Lower leg skin (tissue), 3 donors: ENCODE measurements around the gene CSMD2.

ENCODE experiments used
- POLR2A ChIP-seq, 2 donors: fragments of 450-650 bp; IDR thresholded peaks; one replicate each; pipeline ENCODE4 v1.6.1; 2016 to 2017; ENCODE audit warnings: antibody characterized with exemption in 2 of 2, mild to moderate bottlenecking in 1 of 2, moderate library complexity in 1 of 2
- TF ChIP-seq, protein P1 (sequence below), 3 donors: fragments of 450-650 bp; IDR thresholded peaks; one replicate each; pipeline ENCODE4 v1.5.1; 2016; ENCODE audit warnings: antibody characterized with exemption in 3 of 3, mild to moderate bottlenecking in 3 of 3, moderate library complexity in 2 of 3

DNA sequence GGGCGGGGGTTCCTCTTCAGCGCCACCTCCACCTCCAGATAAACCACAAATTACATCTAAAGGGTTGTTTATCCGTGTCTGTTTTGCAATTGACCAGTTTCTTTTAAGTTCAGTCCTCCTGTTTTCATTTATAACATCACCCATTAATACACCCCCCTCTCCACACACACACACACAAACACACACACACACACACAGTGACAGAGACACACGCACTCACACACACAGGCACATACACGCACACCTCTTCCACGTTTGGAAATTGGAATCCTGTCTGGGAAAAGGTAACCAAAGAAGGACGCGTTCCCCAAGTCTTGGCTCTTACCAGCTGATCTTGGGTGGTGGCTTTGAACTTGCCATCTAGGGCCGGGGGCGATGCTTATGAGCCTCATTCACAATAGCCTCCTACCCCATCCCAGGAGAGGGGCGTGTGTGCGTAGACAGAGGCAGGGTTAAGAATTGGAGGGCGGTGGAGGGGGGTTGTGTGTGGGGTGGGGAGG lies 442 bp upstream of the CSMD2 start:
- TF ChIP-seq, protein P1, sequence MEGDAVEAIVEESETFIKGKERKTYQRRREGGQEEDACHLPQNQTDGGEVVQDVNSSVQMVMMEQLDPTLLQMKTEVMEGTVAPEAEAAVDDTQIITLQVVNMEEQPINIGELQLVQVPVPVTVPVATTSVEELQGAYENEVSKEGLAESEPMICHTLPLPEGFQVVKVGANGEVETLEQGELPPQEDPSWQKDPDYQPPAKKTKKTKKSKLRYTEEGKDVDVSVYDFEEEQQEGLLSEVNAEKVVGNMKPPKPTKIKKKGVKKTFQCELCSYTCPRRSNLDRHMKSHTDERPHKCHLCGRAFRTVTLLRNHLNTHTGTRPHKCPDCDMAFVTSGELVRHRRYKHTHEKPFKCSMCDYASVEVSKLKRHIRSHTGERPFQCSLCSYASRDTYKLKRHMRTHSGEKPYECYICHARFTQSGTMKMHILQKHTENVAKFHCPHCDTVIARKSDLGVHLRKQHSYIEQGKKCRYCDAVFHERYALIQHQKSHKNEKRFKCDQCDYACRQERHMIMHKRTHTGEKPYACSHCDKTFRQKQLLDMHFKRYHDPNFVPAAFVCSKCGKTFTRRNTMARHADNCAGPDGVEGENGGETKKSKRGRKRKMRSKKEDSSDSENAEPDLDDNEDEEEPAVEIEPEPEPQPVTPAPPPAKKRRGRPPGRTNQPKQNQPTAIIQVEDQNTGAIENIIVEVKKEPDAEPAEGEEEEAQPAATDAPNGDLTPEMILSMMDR (IDR thresholded peaks at IDR 0.05) = no peak
- TF ChIP-seq POLR2A (IDR thresholded peaks at IDR 0.05) = no peak
